Stimulated activated CD8-positive, alpha-beta memory T cell treated with anti-CD3 and anti-CD28 coated beads, Interleukin-4, amount 100 ng/mL, for 4 hours (primary cell): ENCODE results near the gene ETF1.

Source experiments
- DNase-seq, 2 donors: peaks; one replicate each; pipeline ENCODE4 v3.0.0-alpha.2; 2020; ENCODE audit warnings: low read depth in 2 of 2, low spot score in 1 of 2

ETF1 gene

GRCh38 chr5:138542956-138543729, at the start of gene ETF1:
TSS of gene ETF1 (minus strand) at chr5:138543236. CDS start at chr5:138542918, 318 bp downstream.
- peak; percentile 98 to 100 for DNase-seq

GRCh38 chr5:138588013-138588788, 45.2 kb upstream of the ETF1 start:
- DNase-seq = no peak

- no peak for DNase-seq
Measured at GRCh38 chr5:138585157-138585556, 42.1 kb upstream of the ETF1 start.

DNA sequence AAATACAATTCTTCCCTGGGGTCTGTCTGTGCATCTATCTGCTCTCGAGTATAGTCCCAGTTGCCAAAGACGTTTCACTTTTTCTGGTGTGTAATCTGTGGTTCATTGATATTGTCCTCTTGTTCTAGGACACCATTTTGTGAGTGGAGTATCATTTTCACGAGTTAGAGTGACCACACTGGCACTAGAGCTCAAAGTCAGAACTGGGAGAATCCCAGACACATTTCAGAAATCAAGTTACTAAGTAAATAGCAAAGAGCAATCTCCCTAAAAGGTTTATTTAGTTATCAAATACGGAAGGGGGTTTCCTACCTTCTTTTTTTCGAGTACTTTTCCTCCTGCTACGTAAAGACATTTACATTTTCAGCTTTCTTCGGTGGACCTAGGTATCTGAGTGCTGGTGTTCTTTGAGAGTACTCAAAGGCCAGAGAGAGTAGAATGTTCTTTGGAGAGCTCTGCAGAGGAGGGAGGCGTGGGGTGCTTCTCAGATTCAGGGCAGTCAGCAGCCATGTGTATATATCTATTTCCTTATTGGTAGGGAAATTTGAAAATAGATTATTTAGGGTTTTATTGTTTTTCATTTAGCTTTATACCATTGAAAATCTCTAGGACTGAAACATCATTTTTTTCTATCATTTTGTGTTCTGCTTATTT, 41.1 kb upstream of the ETF1 start:
- DNase-seq = no peak

GRCh38 chr5:138582959-138583358, 39.9 kb upstream of the ETF1 start:
- no peak for DNase-seq

- DNase-seq = no peak
Measured at GRCh38 chr5:138580777-138581176, 37.7 kb upstream of the ETF1 start.

DNA sequence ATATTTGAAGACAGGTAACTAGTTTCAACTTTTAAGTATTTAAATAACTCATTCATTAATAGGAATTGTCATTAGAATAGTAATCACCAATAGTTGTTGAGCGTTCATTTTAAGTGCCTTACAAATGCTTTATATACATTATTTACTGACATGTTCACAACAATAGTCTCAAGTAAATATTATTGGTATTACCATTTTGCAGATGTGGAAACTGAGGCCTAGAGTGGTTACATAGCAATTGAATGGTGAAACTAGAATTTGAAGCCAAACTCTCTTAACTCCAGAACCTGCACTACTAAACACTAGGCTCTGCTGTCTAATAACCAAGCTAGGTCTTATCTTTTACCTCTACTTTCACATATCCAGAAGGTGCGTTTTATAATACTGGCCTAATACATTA, 37.0 kb upstream of the ETF1 start:
- DNase-seq = no peak

DNA sequence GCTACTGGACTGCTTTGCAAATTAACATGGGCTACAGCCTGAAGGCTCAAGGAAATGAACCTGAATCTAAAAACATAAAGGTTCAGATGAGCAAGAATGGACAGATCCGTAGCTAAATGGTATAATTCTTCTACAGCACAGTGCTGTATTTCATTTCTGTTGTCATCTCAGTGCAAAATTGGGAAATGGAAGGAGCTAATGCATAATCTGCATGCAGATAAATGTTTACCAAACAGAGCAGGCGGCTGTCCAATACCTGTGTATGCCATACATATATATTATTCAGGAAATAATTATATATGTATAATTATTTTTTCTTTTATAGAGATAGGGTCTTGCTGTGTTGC, 36.5 kb upstream of the ETF1 start:
- no peak for DNase-seq

DNA sequence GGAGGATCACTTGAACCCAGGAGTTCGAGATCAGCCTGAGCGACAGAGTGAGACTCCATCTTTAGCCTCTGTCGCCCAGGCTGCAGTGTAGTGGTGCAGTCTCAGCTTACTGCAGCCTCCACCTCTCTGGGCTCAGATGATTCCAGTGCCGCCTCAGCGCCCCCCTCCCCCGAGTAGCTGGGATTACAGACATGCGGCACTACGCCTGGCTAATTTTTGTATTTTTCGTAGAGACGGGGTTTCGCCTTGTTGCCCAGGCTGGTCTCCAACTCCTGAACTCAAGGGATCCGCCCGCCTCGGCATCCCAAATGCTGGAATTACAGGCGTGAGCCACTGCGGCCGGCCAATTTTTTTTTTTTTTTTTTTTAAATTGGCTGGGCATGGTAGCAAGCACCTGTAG, 34.4 kb upstream of the ETF1 start:
- no peak for DNase-seq

DNA sequence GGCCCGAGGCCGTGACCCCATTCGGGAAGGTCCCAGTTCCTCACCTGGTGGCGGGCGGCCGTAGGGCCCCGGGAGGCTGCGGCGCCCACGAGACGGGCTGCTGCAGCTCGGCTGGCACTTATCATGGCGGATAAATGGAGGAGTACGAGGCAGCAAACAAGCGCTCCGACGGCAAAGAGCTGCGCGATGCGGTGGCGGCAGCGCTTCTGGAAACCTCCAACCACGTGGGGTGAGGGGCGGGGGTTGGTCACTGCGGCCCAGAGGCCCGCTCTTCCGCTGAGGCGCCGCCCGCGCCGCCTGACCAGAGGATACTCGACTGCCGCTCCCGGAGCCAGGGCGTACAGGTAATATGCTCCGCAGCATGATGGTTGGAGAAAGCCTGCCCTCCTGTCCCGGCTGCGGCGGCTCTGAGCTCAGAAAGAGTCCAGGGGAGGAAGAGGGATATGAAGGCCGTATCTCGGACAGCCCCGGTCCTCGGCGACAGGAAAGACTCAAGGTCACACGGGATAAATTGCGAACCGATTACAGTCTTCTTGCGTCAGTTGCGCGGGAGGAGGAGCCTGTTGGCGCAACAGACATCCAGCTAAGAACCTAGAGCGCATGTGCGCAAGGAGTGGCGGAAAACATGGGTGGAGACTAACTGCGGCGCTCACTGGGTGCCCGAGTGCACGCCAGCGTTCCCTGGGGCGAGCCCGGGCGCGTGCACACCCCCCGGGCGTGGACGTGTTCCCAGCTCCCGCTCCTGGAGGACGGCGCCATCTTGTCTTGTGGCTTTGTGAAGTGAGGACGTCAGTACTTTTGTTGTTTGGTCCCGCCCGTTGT, 32.4 kb upstream of the ETF1 start, which contains the start of gene HSPA9:
Gene HSPA9 (minus strand): TSS at position 208 of the 822 bp plus-strand sequence. CDS start 83 bp downstream, at position 125.
- DNase-seq = peak; percentile 91 to 96

DNA sequence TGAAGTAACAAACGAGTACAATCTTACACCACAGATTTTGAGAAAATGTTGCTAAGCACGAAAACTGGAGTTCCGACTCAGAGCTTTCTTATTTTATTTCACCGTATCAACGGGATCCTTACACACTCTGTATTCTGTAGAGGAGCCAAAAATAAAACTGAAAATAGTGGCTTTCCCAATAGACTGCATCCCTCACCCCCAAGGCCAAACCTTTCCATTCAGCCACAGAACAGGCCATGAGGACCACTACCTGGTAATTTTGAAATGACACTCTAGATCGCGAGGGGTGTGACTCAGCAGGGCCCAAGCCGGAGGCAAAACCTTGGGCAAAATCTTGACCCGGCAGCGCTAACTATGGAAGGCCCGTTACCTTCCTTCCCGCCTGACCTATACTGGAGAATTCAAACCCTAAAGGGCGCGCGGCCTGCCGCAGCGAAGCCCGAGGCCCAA, 31.7 kb upstream of the ETF1 start:
- DNase-seq = no peak

DNA sequence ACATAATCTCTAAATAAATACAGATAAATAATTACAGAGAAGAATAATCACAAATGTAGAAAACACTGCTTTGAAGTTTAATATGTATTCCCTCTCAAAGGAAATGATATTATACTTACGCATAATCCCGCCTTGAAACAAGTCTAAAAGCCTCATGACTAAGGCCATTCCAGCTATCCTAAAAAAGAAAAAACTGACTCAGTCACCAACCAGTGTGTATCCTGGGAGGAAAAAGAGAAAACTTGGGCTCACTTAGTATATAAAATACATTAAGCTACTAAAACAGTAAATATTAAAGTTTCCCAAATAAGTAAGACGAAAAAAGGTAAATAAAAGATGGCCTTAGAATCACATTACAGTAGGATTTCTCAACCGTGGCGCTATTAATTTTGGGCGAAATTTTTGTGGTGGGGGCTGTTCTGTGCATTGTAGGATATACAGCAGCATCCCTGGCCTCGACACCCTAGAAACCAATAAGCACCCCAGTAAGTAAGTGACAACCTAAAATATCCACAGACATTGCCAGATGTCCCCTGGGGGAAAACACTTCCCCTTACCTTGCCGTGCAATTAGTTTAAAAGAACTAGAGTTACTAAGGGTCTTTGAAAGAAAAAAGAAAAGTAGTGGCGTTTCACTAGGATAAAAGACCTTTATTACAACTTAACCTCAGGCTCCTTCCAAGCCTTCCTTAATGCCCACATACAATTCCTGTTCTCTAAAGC, 31.1 kb upstream of the ETF1 start:
- no peak for DNase-seq

DNA sequence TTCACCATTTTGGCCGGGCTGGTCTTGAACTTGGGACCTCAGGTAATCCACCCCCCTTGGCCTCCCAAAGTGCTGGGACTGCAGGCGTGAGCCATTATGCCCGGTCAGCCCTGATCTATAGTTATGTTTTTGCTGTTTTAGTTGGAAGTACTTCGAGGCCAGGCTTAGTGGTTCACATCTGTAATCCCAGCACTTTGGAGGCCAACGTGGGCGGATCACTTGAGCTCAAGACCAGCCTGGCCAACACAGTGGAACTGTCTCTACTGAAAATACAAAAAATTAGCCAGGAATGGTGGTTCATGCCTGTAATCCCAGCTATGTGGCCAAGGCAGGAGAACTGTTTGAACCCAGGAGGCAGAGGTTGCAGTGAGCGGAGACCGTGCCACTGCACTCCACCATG, 30.2 kb upstream of the ETF1 start:
- DNase-seq = no peak

DNA sequence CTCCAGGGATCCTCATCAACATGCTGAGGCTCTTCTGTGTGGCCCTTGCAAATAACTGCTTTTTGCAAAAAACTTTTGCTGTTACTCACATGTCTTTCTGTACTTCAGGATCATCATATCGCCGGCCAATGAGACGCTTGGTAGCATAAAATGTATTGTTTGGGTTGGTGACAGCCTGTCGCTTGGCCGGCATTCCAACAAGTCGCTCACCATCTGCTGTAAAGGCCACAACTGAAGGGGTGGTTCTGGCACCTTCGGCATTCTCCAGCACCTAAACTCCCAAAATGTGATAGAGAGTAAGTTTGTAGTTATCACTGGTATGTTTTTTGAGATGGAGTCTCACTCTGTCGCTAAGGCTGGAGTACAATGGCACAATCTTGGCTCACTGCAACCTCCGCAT, 27.8 kb upstream of the ETF1 start:
- DNase-seq = no peak

DNA sequence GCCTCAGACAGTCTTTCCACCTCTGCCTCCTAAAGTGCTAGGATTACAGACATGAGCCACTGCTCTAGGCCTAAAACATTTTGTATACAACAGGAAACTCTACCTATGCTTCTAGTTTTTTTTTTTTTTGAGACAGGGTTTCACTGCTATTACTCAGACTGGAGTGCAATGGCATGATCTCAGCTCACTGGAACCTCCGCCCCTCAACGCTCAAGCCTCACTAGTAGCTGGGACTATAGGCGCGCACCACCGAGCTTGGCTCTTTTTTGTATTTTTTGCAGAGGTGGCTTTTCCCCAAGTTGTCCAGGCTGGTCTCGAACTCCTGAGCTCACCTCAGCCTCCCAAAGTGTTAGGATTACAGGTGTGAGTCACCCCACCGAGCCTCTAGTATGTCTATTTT, 26.7 kb upstream of the ETF1 start:
- DNase-seq = no peak

- no peak for DNase-seq
Measured at GRCh38 chr5:138568061-138568824, 25.2 kb upstream of the ETF1 start.

DNA sequence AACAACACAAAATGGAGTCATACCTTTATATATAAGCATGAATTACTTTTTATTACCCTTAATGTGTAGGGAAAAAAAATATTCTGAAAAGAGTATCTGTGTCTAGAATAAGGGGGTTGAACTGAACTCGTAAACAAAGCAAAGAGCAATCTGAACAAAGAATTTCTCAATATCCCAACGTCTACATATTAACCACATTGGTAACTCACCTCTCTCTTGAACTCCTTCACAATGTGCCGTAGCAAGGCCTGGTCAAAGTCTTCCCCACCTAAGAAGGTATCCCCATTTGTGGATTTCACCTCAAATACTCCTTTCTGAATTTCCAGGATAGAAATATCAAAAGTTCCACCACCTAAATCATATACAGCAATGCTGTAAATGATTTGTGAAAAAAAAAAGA, 23.8 kb upstream of the ETF1 start:
- DNase-seq = no peak

DNA sequence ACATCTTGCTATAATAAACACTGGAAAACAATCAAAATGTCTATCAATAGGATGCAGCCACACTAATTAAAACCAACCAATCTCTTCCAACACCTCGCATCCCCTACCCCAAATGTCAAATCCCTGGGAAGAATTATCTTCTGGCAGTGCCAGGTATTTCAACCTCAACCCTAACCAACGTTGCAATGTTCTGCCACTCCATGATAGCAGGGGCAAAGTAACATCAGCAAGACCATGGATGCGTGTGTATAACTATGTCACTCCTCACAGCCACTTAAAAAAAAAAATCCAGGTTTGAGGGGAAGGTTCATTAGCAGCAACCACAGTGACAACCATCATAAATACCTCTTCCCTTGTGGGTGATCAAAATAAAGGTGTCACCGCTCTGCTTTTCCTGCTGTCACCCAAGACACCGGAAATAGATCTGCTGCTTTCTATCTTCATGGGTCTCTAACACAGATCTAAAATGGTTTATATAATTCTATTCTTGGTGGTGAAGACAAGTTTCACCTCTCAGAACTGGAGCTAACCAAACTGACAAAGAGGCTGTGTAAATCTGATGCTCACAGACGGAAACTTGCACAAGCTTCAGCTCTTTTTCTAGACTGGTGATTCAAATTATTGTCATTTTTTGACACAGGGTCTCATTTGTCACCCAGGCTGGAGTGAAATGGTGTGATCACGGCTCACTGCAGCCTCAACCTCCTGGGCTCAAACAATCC, 22.2 kb upstream of the ETF1 start:
- DNase-seq = no peak

DNA sequence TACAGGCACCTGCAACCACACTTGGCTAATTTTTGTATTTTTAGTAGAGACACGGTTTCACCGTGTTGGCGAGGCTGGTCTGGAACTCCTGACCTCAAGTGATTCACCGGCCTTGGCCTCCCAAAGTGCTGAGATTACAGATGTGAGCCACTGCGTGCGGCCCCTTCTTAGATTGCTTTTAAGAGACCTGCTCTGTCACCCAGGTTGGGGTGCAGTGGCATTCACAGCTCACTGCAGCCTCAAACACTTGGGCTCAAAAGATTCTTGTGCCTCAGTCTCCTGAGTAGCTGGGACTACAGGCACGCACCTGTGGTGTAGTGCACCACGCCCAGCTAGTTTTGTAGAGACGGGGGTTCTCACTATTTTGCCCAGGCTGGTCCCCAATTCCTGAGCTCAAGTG, 21.2 kb upstream of the ETF1 start:
- no peak for DNase-seq
